Measurements from ENCODE around the gene LRP5.

LRP5 gene

GRCh38 chr11:68436162-68436888, 123.9 kb downstream of the LRP5 start:
- Histone ChIP-seq H3K4me3 (ENCODE audit: low read length) (no peak overlapping the region), H3F3A (ENCODE audit: control insufficient read depth, insufficient read depth) (no peaks in the 10 kb centered on the region), H3K9me2 (replicated peaks; ENCODE audit: control insufficient read depth, low read length) (no peaks in the 10 kb centered on the region), H3K27ac (ENCODE audit: low read depth, low read length) (no peak overlapping the region), H3K9me3 (ENCODE audit: control insufficient read depth, insufficient read depth, low read length) (no peaks in the 10 kb centered on the region), H3K27me3 (ENCODE audit: control insufficient read depth, low read length) (no peaks in the 10 kb centered on the region), H4K20me1 (ENCODE audit: control insufficient read depth, insufficient read depth, low read depth, low read length) (no peaks in the 10 kb centered on the region), H3K79me2 (ENCODE audit: control insufficient read depth, low read length) (no peaks in the 10 kb centered on the region), H3K36me3 (ENCODE audit: control insufficient read depth, low read length) (no peaks in the 10 kb centered on the region), H3K4me2 (ENCODE audit: low read length) (no peak overlapping the region), H3K4me1 (ENCODE audit: control insufficient read depth, low read length) (peaks cover 9% of the 10 kb centered on the region)
- TF ChIP-seq, protein P1, sequence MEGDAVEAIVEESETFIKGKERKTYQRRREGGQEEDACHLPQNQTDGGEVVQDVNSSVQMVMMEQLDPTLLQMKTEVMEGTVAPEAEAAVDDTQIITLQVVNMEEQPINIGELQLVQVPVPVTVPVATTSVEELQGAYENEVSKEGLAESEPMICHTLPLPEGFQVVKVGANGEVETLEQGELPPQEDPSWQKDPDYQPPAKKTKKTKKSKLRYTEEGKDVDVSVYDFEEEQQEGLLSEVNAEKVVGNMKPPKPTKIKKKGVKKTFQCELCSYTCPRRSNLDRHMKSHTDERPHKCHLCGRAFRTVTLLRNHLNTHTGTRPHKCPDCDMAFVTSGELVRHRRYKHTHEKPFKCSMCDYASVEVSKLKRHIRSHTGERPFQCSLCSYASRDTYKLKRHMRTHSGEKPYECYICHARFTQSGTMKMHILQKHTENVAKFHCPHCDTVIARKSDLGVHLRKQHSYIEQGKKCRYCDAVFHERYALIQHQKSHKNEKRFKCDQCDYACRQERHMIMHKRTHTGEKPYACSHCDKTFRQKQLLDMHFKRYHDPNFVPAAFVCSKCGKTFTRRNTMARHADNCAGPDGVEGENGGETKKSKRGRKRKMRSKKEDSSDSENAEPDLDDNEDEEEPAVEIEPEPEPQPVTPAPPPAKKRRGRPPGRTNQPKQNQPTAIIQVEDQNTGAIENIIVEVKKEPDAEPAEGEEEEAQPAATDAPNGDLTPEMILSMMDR (IDR thresholded peaks at IDR 0.05; ENCODE audit: low read depth, low read length, poor library complexity, severe bottlenecking), result no peak
- TF ChIP-seq EZH2phosphoT487 (IDR thresholded peaks at IDR 0.05; ENCODE audit: borderline replicate concordance, low read length), result no peak

- no peaks in the 10 kb centered on the region for H3K27me3 ChIP-seq (ENCODE audit: control insufficient read depth, low read length)
- no peak overlapping the region for H3K4me2 ChIP-seq (ENCODE audit: low read length)
- no peaks in the 10 kb centered on the region for H3F3A ChIP-seq (ENCODE audit: control insufficient read depth, insufficient read depth)
- no peaks in the 10 kb centered on the region for H3K36me3 ChIP-seq (ENCODE audit: control insufficient read depth, low read length)
- H4K20me1 ChIP-seq (ENCODE audit: control insufficient read depth, insufficient read depth, low read depth, low read length), result no peaks in the 10 kb centered on the region
- H3K79me2 ChIP-seq (ENCODE audit: control insufficient read depth, low read length), result no peaks in the 10 kb centered on the region
- H3K4me3 ChIP-seq (ENCODE audit: low read length), result no peak overlapping the region
- TF ChIP-seq, protein P1 (IDR thresholded peaks at IDR 0.05; ENCODE audit: low read depth, low read length, poor library complexity, severe bottlenecking), result no peak
- TF ChIP-seq EZH2phosphoT487 (IDR thresholded peaks at IDR 0.05; ENCODE audit: borderline replicate concordance, low read length), result no peak
- no peaks in the 10 kb centered on the region for H3K9me3 ChIP-seq (ENCODE audit: control insufficient read depth, insufficient read depth, low read length)
- peaks cover 17% of the 10 kb centered on the region for H3K4me1 ChIP-seq (ENCODE audit: control insufficient read depth, low read length)
- H3K9me2 ChIP-seq (replicated peaks; ENCODE audit: control insufficient read depth, low read length), result no peaks in the 10 kb centered on the region
- no peak overlapping the region for H3K27ac ChIP-seq (ENCODE audit: low read depth, low read length)
These were observed 124.9 kb downstream of the LRP5 start for GRCh38 chr11:68436985-68437926.

DNA sequence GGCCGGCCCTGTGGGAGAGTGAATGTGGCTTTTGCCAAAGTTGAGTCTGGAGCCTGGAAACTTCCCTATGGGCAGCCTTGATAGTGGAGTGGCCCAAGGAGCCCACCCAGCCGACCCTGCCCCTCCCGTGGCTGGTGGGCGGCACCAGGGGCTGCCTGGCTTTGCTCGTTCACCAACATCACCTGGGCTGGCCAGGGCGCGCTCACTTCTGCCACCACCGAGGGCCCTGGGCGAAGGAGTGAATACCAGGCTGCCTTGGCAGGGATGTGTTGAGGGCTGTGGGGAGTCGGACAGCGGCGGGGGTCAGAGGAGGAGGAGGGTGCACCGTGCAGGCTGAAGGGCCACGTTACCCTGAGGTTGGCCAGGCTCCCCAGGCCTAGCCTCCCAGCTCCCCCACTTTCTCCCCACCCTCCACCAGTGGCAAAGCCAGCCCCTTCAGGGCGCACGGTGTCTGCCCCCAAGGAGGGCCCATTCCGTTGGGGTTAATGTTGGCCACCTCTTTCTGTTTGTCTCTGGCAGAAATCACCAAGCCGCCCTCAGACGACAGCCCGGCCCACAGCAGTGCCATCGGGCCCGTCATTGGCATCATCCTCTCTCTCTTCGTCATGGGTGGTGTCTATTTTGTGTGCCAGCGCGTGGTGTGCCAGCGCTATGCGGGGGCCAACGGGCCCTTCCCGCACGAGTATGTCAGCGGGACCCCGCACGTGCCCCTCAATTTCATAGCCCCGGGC, 125.7 kb downstream of the LRP5 start:
- Histone ChIP-seq H3F3A (ENCODE audit: control insufficient read depth, insufficient read depth) (no peaks in the 10 kb centered on the region), H3K27me3 (ENCODE audit: control insufficient read depth, low read length) (no peaks in the 10 kb centered on the region), H3K27ac (ENCODE audit: low read depth, low read length) (no peak overlapping the region), H3K4me1 (ENCODE audit: control insufficient read depth, low read length) (peaks cover 17% of the 10 kb centered on the region), H3K36me3 (ENCODE audit: control insufficient read depth, low read length) (no peaks in the 10 kb centered on the region), H3K4me2 (ENCODE audit: low read length) (no peak overlapping the region), H4K20me1 (ENCODE audit: control insufficient read depth, insufficient read depth, low read depth, low read length) (no peaks in the 10 kb centered on the region), H3K4me3 (ENCODE audit: low read length) (no peak overlapping the region), H3K9me2 (replicated peaks; ENCODE audit: control insufficient read depth, low read length) (no peaks in the 10 kb centered on the region), H3K9me3 (ENCODE audit: control insufficient read depth, insufficient read depth, low read length) (no peaks in the 10 kb centered on the region), H3K79me2 (ENCODE audit: control insufficient read depth, low read length) (no peaks in the 10 kb centered on the region)
- TF ChIP-seq EZH2phosphoT487 (IDR thresholded peaks at IDR 0.05; ENCODE audit: borderline replicate concordance, low read length), result no peak
- TF ChIP-seq, protein P1 (IDR thresholded peaks at IDR 0.05; ENCODE audit: low read depth, low read length, poor library complexity, severe bottlenecking), result no peak
